ENCODE data around the gene VDR.
A peak's percentile ranks its signal among the peaks of the same experiment; 100 is the strongest.
"Not testable (repeated sequence)": the region's sequence is repeated elsewhere in the genome, so short reads cannot be mapped to it uniquely, and the experiment has no call there.

The VDR gene

DNA sequence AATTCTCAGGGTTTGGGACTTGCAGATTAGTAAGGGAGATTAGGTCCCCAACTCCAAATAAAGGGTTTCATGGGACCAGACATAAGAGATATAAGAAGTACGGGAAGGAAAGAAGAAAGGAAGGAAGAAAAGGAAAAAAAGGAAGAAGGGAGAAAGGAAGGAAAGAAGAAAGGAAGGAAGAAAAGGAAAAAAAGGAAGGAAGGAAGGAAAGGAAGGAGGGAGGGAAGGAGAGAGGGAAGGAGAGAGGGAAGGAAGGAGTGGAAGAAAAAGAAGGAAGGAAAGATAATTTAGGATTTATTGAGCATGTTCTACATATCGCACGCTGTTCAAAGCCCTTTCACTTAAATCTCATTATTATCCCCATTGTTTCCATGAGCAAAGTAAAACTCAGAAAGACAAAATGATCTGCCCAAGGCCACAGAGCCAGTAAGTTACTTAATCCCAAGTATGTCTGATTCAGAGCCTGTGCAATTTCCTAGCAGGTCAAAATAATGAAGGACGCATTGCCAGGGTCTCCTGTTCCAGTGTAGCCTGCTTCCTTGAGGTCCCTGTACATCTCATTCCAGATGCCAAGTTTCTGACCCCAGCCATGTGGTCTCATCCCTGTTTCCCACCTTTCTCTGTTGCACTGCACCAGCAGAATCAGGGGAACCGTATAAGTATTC lies 81.2 kb downstream of the VDR start:
- DNase-seq, result no peak

DNA sequence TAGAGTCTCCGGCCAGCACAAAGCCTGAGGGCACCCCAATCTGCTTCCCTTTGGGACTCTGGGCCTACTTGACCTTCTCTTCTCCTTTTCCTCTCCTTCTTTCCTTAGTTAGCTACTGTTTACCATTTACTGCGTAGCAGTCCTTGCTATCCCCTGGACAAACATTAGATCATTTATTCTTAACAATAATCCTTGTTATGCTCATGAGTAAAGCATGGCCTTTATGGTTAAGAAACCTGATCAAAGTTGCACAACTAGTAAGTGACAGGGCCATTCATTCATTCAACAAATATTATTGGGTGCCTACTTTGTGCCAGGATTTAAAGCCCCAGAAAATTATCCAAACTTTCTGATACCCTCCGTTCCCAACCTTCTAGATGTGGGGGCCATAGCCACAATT lies 81.9 kb downstream of the VDR start:
- no peak for DNase-seq

DNA sequence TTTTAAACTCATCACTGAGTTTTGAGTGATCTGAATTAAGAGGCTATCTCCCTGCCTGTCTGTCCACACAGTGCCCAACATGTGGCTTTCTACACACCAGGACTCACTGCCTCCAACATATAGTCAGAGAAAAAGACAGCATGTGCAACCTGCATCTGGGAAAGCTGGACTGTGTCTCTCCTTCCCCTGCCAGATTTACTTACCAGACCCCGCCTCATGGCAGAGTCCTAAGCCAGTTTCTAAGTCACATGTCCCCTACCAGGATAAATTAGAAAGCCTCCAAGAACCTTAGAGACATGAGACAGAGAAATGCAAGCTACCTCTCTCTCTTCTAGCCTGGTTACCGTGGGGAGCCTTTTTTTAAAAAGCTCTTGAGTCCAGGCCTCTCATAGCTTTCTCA lies 82.4 kb downstream of the VDR start:
- no peak for DNase-seq

DNA sequence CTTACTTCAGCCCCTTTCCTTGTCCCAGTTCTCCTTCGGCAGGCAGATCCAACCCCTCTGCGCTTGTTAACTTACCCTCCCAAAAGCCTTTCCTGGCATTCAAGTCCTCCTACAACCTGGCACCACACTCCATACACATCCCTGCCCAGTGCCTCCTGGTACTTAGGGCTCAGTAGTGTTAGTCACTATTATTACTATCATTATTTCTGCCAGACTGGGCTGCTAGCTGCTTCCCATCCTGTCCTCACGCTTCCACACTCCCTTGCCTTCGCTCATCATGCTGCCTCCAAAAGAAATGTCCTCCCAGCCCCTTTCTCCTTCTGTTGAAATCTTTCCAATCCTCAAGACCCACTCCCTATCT lies 83.5 kb downstream of the VDR start:
- DNase-seq, result no peak

DNA sequence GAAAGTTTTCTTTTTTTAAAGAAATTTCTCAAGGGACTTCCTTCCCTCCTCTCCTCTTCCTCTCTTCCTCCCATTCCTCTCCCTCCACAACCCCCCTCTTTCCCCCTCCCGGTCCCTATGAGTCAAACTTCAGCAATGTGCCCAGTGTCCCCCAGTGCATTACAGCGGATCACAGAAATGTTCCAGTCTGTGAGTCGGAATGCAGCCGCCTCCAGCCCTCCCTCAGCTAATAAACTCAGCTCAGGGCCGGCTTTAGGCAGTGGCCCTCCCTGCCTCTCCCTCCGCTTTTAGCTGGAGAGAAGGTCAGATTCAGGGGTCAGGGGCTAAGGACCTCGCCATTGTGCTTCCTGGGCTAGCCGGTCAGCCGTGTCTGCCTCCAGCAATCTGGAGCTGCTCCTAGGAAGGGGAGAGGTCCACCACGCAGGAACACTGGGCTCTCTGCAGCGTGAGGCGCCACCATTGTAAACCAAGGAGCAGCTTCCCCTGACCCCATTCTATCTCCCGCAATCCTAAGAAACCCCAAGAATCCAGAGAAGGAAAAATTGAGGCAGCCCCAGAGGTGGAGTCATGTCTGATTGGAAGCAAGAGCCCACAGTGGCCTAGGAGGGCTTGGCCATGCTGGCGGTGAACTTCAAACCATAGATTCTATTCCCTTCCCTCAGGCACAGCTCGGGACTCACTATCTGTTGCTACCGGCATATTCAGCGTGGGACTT lies 84.0 kb downstream of the VDR start:
- no peak for DNase-seq

DNA sequence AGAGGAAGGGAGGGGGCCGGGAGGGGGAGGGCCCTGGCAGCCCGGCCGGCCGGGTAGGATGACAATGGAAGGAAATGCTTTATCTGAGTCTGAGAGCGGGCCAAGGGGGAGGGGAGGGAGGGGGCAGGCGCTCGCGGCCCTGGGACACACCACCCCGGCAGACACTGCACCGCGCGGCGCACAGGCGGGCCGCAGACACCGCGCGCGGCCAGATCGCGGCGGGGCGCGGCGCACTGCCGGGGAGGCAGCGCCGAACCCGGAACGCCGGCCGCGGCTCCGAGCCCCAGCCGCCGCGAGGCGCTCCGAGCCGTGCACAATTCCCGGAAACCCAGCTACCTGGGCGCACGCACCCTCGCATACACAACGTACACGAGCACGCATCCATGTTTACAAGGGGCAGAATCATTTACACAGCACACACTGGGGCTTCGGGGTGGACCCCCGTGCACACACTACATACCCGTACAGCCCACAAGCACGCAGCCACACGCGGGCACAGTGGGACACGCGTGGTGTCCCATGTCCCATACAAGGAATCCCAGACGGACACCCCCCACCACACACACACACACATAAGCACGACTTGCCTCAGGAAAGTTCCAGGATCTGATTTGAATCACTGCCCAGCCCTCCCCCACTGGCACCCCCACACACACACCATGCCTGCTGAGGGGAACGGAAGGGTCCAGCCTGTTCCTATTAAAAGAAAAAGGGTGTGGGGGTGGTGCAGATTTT lies 84.7 kb downstream of the VDR start, which contains the start of gene HDAC7:
TSS of gene HDAC7 (minus strand) at position 8 of the 735 bp plus-strand sequence. CDS start 118 bp downstream, outside the sequence.
- DNase-seq, result peak; percentile 6

DNA sequence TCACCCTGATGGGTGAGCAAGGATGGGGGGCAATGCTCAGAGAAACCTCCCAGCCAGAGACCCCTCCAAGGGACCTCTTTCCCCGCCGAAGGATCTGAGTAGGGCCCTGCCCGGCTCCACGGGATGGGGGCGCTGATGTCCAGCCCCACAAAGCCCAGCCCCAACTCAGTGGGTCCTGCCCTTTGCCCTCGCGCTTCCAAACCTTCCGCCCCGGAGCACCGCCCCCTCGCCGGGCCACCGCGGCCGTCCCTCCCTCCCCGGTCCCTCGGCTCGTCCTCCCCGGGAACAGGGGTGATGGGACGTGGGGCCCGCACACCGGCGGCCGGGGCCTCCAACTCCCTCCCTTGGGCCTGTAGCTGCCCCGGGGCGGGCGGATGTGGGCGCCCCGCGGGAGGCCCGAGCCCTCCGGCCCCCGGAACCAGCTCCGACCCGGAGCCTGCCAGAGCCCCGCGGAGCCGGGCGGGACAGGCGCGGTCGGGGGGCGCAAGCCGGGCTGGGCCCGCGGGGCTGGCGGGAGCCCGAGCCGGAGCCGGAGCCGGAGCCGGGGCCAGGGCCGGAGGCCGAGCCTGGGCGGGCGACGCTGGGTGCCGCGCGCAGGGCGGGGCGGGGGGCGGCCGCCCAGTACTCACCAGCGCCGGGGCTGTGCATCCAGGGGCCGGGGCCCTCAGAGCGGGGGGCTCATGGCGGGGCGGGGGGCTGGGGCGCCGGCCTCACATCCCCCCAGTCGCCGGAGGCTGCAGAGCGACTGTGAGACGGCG lies 85.5 kb downstream of the VDR start:
- DNase-seq, result no peak

DNA sequence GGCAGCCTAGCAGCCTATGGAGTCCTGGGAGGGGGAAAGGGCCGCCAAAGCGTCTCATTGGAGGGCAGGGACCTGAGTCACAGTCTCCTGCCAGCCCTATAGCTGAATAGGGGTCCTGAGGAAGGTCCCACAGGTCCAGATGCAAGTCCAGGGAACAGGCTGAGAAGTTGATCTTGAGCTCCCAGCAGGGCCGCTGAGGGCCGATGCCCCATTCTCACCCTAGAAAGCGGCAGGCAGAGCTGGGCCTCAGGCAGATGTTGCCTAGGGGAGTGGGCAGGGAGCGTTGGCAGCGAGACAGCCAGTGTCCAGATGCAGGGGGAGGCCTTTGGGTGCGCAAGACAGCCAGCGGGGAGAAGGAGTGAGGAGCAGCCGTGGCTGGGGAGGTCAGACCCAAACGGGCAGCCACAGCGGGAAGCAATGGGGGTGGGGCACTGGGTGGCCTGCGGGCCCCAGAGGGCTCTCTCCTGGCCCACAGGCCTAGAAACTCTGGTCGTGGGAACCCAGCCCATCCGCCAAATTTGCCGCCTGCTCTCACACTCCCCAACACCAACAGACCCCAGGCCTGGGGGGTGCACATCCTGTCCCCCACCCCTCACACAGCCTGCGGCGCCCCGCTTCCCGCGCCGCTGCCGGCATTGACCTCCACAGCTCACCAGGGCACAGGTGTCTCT lies 86.2 kb downstream of the VDR start:
- DNase-seq, result no peak

DNA sequence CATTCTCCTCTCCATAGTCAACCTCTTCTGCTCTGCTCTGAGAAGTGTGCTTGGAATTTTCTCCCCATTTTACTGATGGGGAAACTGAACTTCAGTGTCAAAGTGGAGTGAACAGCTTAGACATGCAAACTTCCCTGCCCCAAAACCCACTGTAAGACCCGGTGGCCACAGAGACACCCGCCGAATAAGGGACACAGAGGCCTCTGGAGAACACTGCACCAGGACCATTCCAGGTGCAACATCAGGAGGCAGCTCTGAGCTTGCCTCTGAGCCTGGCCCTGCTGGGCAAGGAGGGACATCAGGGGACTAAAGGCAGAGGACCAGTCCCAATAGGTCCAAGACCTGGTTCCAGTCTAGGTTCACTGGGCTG lies 86.8 kb downstream of the VDR start:
- no peak for DNase-seq

DNA sequence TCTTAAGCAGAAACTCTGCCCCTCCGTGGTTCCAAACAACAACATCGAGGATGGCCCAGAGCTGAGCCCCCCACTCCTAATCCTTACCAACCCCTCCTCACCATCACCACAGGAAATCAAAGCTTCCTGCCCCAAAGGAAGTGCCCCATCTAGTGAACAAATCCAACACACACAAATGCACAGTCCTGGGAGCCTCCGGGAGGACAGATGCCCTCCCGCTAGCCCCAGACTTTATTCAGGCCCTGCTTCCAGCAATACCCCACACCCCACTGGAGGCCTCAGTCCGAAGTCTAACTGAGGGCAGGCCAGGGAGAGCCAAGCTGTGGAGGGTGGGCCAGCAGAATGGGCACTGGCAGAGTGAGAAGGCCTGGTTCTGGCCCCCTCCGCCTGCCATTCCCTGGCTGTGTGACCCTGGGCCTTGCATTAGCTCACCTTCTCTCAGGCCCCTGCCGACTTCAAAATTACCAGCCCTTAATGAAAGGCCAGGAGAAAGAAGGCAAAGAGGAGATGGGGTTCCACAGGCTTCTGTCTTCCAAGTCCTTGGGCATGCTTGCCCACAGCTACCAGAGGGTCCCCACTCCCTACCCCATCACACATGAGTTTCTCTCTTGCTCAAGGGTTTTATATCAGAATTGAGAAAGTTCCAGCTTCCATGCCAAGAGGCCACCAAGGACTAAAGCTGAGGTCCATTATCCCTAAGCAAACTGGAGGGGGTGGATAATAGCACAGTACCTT lies 87.4 kb downstream of the VDR start:
- no peak for DNase-seq

DNA sequence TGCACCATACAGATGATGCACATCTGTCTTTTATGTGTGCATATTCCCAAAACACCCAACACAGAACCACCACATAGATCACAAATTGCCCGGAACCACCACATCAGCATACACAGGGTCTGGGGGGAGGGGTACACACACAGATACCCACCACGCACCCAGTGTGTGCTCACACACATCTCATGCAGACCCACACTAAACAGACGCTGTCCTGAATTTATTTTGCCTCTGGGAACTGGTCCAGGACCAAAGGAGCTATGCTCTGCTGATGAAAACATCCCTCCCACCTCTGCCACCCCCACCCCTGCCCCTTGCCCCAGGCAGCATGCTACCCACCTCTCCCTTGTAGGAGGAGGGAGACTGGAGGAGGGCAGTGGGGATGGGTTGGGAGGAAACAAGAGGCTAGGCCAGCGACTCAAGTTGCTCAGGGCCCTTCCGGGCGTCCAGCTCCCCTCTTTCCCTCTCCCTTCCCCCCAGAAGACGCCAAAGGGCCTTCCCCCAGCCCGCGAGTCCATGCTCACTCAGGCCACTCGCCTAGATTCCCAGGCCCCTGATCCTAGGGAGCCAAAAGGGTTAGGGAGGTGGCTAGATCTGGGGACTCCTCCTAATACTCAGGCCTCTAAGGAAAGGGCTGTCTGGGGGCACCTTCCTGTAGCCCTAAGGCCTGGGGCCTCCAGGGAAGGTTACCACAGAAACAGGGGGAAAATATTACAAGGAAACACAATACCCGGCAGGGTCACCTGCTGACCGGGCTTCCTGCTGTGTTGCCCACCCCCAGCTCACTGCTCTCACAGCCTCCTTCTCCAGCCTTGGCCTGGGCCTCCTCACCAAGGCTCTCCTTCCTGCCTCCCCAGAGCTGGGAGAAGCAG lies 88.2 kb downstream of the VDR start:
- DNase-seq, result no peak

DNA sequence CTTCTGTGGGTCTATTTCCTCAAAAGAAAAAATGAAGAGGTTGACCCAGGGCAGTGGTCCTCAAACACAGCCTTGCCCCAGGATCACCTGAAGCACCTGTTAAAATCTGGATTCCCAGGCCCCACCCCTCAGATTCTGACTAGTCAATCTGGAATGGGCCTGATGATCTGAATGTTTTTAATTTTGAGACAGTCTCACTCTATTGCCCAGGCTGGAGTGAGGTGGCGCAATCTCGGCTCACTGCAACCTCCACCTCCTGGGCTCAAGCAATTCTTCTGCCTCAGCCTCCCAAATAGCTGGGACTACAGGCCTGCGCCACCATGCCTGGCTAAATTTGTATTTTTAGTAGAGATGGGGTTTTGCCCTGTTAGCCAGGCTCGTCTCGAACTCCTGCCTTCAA lies 89.3 kb downstream of the VDR start:
- DNase-seq, result not testable (repeated sequence)

DNA sequence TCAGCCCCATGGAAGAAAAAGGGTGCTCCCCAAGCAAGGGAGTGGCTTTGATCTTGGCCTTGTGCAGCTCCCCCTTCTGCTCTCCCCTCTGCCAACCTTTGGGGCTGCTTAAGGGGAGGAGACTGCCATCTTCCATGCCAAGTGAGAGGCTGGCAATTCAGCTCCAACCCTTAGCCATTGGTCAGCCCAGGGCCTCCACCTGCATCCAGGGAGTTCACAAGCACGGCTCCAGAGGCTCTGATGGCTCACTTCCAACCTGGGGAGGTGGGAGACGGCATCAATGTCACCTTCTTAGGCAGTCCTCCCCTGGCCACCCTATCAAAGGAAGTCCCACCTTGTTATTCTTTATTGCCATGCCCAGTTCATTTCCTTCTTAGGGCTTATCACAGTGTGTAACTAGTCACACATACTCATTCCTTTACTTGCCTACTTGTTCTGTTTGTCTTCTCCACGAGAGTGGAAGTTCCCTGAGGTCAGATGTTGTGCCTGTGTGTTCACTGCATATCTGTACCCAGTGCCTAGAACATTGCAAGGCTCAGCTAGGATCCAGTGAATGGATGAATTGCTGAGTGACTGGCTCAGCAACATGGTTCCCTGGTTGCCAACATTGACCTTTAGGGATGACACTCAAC lies 90.1 kb downstream of the VDR start:
- no peak for DNase-seq

DNA sequence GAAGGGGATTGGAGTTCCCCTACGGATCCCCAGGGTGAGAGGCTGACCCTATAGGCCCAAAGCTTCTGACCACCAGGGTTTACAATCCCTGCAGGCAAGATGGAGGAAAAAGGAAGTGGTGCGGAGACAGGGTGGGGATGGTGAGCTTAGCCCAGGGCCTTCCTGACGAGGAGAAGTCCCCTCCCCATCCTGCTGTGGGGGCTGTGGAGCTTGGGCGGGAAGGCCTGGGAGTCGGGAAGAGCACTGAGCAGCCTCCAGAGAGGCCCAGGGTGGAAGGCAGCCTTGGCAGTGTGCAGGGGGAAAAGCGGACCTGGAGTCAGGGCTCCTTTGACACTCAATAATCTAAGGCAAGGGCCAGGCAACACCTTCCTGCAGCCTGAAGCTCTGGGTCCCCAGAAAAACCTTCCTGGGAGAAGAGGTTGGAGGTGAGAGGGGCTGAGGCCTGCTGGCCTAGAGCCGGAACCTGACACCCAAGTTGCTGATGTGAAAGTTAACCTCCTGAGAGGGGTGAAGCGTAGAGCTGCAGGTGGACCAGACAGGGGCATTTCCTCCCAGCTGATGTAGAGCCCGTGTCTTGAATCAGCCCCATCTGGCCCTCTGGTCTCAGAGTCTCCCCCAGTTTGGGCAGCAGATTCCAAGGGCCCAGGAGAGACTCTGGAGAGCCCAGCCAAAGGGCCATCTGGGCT lies 91.1 kb downstream of the VDR start:
- DNase-seq, result no peak

DNA sequence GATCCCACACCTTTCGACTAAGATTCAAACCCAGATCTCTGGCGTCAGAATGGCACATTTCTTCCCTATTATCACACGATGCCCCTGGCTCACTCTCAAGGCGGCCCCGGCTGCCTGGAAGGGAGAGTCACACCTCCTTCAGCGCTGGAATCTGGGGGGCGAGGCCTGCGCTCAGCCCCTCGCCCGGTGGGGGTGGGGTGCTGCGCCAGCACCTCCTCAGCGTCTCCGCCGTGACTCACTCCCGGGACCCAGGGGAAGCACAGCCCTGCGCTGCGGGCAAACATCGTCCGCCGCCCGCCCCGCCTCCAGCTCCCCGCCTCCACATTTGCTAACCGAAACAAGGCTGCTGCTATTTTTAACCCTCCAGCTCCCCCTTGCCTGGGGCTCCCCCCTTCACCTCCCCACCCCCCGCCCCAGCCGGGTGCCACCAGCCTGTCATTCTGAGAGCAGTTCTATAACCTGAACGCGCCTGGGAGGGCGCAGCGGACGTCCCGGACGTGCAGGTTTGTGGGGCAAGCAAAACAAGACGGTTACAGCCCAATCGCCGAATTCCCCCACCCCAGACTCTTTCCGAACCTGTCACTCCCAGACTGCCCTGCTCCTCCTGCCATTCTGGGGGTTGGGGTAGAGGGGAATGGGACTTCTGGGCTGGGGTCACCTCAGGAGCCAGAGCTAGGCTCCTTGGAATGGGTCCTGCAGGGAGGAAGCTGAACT lies 91.8 kb downstream of the VDR start:
- DNase-seq, result no peak

DNA sequence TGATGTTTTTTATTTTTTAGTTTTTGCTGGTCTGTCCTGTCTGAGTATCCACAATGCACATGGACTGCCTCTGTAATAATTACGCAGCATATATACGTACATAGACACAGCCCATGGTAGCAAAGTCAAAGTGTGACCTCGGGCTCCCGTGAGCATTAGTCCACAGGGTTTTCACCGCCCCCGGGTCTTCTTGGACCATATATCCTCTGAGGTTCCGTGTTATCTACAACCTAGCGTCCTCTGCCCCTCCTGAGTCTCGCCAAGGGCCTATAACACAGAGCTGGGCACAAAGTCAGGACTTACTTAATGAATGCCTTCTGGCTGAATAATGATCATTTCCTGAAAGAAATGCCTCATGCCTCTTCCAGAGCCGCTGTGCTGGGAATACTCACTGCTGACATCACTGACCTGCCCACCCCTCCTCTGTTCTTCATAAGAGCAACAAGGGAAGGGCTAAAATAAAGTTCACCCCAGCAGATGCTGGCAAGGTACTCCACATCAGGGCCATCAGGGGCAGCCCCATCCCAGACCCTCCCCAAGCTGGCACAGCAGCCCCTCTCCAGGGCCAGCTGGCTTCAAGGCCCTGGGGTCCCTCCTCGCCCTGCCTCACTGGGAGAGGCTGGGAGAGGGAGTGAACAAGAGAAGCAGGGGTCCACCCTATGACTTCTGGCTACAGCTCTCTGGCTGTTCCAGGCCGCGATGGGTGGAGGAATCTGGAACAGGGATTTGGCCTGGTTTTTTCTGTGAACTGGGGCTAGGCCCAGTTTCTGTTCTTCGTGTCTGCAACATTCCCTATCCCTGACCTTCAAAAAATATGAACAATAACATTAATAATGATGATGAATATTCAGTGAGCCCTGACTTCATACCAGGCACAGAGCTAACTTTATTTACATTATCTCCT lies 93.0 kb downstream of the VDR start:
- DNase-seq, result no peak

DNA sequence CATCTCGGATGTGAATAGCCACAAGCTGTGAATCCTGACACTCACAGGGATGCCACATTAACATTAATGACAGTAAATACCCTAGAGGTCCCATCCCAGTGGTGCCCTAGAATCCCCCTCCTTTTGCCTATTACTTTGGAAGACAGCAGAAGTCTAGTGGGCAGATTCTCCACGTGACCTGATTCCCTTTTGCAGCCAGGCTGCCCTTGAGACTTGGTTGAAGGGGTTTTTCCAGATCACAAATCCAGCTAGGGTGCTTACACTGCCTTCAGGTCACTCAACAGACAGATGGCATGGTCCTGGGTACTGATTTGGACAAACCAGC lies 93.8 kb downstream of the VDR start:
- no peak for DNase-seq

DNA sequence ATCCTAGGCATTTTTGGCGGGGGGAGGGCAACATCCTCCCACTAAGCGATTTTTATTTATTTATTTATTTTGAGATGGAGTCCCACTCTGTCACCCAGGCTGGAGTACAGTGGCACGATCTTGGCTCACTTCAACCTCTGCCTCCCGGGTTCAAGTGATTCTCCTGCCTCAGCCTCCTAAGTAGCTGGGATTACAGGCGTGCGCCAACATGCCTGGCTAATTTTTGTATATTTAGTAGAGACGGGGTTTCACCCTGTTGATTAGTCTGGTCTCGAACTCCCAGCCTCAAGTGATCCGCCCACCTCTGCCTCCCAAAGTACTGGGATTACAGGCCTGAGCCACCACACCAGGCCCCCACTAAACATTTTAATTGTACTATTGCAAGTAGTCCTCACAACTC lies 95.3 kb downstream of the VDR start:
- DNase-seq, result not testable (repeated sequence)

Measured in NCI-H1417 treated with DMSO at 0.1 percent for 48 hours (cell line).